AG10803 (cell line): ENCODE measurements around the gene AKT1.

Experiments used
- DNase-seq: peaks from one replicate; pipeline ENCODE4 v3.0.0; 2010; ENCODE audit warnings: low read depth
- H3K4me3 ChIP-seq: 2 replicates; pipeline ENCODE4 v1.5.1; 2011; ENCODE audit warnings: mild to moderate bottlenecking, low read length, control low read depth
- CTCF ChIP-seq: conservative IDR thresholded peaks from 2 replicates; pipeline ENCODE4 v1.5.1; 2011; ENCODE audit warnings: mild to moderate bottlenecking, low read length, control low read depth, inconsistent platforms

Gene AKT1

GRCh38 chr14:104786726-104787675 is 8.5 kb downstream of the AKT1 start:
- no peak for DNase-seq
- no peak overlapping the region for H3K4me3 ChIP-seq
- TF ChIP-seq CTCF = no peak

DNA sequence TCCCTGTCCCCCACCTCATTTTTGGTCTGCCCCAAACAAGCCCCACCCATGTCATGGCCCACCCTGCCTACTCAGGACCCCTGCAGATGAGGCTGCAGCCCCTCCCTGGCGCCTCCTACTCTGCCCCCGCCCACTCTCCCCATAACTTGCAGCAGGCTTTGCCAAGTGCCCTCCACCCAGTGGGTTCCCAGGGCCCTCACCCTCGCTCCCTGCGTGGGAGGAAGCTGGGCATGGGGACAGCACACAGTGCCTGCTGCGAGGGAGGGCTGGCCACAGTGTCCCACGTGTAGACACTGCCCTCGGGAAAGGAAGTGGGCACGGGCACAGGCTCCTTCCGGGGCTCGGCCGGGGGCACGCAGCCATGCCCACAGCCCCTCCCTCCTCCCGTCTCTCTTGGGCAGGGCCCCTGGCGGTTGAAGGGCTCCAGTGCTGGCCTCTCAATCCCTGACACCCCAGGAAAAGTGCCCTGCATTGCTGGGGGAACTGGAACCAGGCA is 9.4 kb downstream of the AKT1 start:
- TF ChIP-seq CTCF = no peak
- DNase-seq = no peak
- no peak overlapping the region for H3K4me3 ChIP-seq

GRCh38 chr14:104785708-104786080 is 9.9 kb downstream of the AKT1 start:
- no peak for DNase-seq
- no peak for TF ChIP-seq CTCF
- H3K4me3 ChIP-seq = no peak overlapping the region

- no peak for DNase-seq
- no peak for TF ChIP-seq CTCF
- no peak overlapping the region for H3K4me3 ChIP-seq
Observed at GRCh38 chr14:104784846-104785707, 10.5 kb downstream of the AKT1 start.

DNA sequence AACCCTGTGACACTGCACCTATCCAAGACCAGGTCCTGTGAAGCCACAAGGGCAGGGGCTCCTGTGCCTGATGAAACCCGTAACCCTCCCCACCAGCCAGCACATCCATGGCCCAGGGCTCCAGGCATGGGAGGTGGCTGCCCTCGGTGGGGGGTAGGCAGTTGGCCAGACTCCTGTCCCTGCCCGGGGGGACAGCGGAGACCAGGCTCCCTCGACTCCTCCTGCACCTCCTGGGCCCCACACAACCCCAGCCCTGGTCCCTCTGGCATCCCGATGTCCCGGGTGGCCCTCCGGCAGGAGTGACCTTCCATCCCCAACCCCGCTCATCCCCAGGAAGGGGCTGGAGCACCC is 11.4 kb downstream of the AKT1 start:
- H3K4me3 ChIP-seq = no peak overlapping the region
- TF ChIP-seq CTCF = no peak
- DNase-seq = no peak

DNA sequence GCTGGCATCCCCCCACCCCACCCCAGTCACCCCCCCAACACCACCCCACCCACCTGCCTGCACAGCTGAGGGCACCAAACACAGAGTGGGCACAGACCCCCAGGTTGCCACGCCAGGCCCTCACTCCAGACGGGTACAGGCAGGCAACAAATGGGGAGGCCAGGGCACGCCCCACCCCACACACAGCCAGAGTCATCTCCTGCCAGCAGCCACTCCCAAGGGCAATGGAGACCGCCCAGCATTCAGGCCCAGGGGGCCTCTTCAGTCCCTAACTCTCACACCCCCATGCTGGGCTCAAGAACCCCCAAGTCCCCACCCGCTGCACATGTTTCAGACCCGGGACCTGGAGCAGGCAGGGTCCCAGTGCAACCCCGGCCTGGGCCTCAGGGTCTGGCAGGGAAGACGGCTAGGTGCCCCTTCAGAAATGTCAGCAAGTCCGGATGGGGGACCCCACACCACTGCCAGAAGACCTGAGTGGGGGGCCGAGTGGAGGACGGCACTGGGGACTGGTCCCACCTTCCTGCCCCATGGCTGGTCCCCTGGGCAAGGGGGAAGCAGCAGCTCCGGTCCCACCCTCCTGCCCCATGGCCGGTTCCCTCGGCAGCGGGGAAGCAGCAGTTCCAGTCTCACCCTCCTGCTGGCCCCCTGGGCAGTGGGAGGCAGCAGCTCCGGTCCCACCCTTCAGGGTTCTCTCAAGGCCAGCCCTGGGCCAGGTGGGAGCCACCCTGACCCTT is 11.9 kb downstream of the AKT1 start:
- no peak for TF ChIP-seq CTCF
- H3K4me3 ChIP-seq = no peak overlapping the region
- DNase-seq = no peak
